CMK (cell line): ENCODE measurements around the gene STARD8.

Source experiments
- DNase-seq: peaks from one replicate; pipeline ENCODE4 v3.0.0-alpha.2; 2010; ENCODE audit warnings: low read depth

STARD8 gene

GRCh38 chrX:68693481-68694434 lies 46.3 kb downstream of the STARD8 start:
- DNase-seq, result peak; percentile 74

- DNase-seq, result no peak
These were observed 47.2 kb downstream of the STARD8 start for GRCh38 chrX:68694435-68695205.

- DNase-seq, result no peak
These were observed 47.9 kb downstream of the STARD8 start for GRCh38 chrX:68695206-68695845.

GRCh38 chrX:68696267-68696990 lies 49.0 kb downstream of the STARD8 start:
- DNase-seq, result no peak

- DNase-seq, result no peak
These were observed 49.6 kb downstream of the STARD8 start for GRCh38 chrX:68697036-68697435.

- DNase-seq, result peak; percentile 61
These were observed 50.1 kb downstream of the STARD8 start for GRCh38 chrX:68697465-68698125.

- no peak for DNase-seq
These were observed 51.5 kb downstream of the STARD8 start for GRCh38 chrX:68698942-68699341.

- DNase-seq, result no peak
These were observed 52.7 kb downstream of the STARD8 start for GRCh38 chrX:68699960-68700746.

GRCh38 chrX:68703369-68703768 lies 55.9 kb downstream of the STARD8 start:
- no peak for DNase-seq

GRCh38 chrX:68703846-68704245 lies 56.4 kb downstream of the STARD8 start:
- no peak for DNase-seq

GRCh38 chrX:68705986-68706385 lies 58.5 kb downstream of the STARD8 start:
- no peak for DNase-seq

- no peak for DNase-seq
These were observed 61.2 kb downstream of the STARD8 start for GRCh38 chrX:68708503-68709290.

GRCh38 chrX:68710870-68711576 lies 63.6 kb downstream of the STARD8 start:
- DNase-seq, result no peak

- DNase-seq, result no peak
These were observed 64.4 kb downstream of the STARD8 start for GRCh38 chrX:68711845-68712244.

GRCh38 chrX:68714856-68715255 lies 67.4 kb downstream of the STARD8 start:
- no peak for DNase-seq

- no peak for DNase-seq
These were observed 69.7 kb downstream of the STARD8 start for GRCh38 chrX:68717196-68717595.

- DNase-seq, result no peak
These were observed 70.4 kb downstream of the STARD8 start for GRCh38 chrX:68717663-68718442.

GRCh38 chrX:68718443-68718820 lies 71.0 kb downstream of the STARD8 start:
- DNase-seq, result no peak
